ENCODE measurements around the gene CHI3L2.

DNA sequence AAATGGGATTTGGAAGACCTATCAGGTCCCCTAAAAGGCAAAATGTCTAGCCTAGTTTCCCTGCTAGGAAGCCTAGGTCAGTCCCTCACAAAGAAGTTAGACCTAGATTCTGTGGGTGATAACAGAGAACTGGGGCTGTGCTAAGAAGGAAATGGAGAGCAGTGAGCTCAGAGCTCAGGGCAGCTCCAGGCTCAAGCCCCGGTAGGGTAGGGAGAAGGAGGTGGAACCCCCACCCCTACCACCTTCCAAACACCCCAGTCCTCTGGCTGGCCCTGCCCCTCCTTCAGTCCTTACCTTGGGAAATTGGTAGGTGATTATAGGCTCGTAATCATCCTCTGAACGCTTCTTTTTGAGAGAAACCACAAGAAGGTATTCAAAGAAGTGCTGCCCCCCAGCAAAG is 28.2 kb upstream of the CHI3L2 start:
- TF ChIP-seq SRSF9 (IDR thresholded peaks at IDR 0.05; ENCODE audit: borderline replicate concordance, insufficient read depth, low read depth, low read length, poor library complexity, severe bottlenecking) (no peak), HNRNPUL1 (IDR thresholded peaks at IDR 0.05; ENCODE audit: low read depth, low read length) (no peak)
- TF ChIP-seq, protein P1, sequence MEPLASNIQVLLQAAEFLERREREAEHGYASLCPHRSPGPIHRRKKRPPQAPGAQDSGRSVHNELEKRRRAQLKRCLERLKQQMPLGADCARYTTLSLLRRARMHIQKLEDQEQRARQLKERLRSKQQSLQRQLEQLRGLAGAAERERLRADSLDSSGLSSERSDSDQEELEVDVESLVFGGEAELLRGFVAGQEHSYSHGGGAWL (CRISPR knock-in tag; IDR thresholded peaks at IDR 0.05): no peak

Data from HepG2 (cell line).